ENCODE results near the gene OSBPL8.
"Not testable (repeated sequence)": the region's sequence is repeated elsewhere in the genome, so short reads cannot be mapped to it uniquely, and the experiment has no call there.

DNA sequence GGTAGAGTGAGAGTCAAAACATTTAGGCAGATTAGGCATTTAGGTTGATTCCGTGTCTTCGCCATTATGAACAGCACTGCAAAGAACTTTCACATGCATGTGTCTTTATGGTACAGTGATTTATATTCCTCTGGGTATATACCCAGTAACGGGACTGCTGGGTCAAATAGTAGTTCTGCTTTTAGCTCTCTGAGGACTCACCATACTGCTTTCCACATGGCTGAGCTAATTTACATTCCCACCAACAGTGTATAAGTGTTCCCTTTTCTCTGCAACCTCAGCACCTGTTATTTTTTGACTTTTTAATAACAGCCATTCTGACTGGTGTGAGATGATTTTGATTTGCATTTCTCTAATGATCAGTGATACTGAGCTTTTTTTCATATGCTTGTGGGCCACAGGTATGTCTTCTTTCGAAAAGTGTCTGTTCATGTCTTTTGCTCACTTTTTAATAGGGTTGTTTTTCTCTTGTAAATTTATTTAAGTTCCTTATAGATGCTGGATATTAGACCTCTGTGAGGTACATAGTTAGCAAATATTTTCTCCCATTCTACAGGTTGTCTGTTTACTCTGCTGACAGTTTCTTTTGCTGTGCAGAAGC, 48.4 kb downstream of the OSBPL8 start:
- TF ChIP-seq POLR2A (IDR thresholded peaks at IDR 0.05) = not testable (repeated sequence)
- TF ChIP-seq, protein P1, sequence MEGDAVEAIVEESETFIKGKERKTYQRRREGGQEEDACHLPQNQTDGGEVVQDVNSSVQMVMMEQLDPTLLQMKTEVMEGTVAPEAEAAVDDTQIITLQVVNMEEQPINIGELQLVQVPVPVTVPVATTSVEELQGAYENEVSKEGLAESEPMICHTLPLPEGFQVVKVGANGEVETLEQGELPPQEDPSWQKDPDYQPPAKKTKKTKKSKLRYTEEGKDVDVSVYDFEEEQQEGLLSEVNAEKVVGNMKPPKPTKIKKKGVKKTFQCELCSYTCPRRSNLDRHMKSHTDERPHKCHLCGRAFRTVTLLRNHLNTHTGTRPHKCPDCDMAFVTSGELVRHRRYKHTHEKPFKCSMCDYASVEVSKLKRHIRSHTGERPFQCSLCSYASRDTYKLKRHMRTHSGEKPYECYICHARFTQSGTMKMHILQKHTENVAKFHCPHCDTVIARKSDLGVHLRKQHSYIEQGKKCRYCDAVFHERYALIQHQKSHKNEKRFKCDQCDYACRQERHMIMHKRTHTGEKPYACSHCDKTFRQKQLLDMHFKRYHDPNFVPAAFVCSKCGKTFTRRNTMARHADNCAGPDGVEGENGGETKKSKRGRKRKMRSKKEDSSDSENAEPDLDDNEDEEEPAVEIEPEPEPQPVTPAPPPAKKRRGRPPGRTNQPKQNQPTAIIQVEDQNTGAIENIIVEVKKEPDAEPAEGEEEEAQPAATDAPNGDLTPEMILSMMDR (IDR thresholded peaks at IDR 0.05) = not testable (repeated sequence)

Measured in lower leg skin (tissue), 3 donors.